Hepatocyte (in vitro differentiated cells): ENCODE data around the gene INCENP. TPM values are rescaled to one million over a fixed set of nuclear protein-coding genes. Genes with fewer than 3 reads are reported as not detected.

Experiments
- DNase-seq: peaks from one replicate; pipeline ENCODE4 v3.0.0-alpha.2; 2016; ENCODE audit warnings: low spot score
- H2AFZ ChIP-seq: fragments of 200-600 bp; sonication (generic); 2 replicates; pipeline ENCODE4 v1.6.0; 2016; ENCODE audit warnings: antibody characterized with exemption, mild to moderate bottlenecking
- H3K27ac ChIP-seq: fragments of 200-600 bp; sonication (generic); 2 replicates; pipeline ENCODE4 v1.5.1; 2016; ENCODE audit warnings: mild to moderate bottlenecking
- H3K27me3 ChIP-seq: fragments of 200-600 bp; sonication (generic); 2 replicates; pipeline ENCODE4 v1.6.1; 2016
- H3K36me3 ChIP-seq: fragments of 200-600 bp; sonication (generic); replicated peaks from 2 replicates; pipeline ENCODE4 v1.5.1; 2016; ENCODE audit warnings: low read depth; ENCODE audit not compliant: insufficient read depth
- H3K4me1 ChIP-seq: fragments of 200-600 bp; sonication (generic); 2 replicates; pipeline ENCODE4 v1.5.1; 2016; ENCODE audit warnings: mild to moderate bottlenecking, moderate library complexity; ENCODE audit not compliant: insufficient read depth
- H3K4me2 ChIP-seq: fragments of 200-600 bp; sonication (generic); 2 replicates; pipeline ENCODE4 v1.6.0; 2016
- H3K4me3 ChIP-seq: fragments of 200-600 bp; sonication (generic); 2 replicates; pipeline ENCODE4 v1.5.1; 2016; ENCODE audit warnings: mild to moderate bottlenecking
- H3K79me2 ChIP-seq: fragments of 200-600 bp; sonication (generic); 2 replicates; pipeline ENCODE4 v1.6.0; 2017; ENCODE audit warnings: mild to moderate bottlenecking
- H3K9me2 ChIP-seq: fragments of 200-600 bp; sonication (generic); replicated peaks from 2 replicates; pipeline ENCODE4 v1.6.0; 2017; ENCODE audit warnings: mild to moderate bottlenecking; ENCODE audit not compliant: insufficient read depth
- H3K9me3 ChIP-seq: fragments of 200-600 bp; sonication (generic); 2 replicates; pipeline ENCODE4 v1.5.1; 2016; ENCODE audit warnings: low read depth, mild to moderate bottlenecking
- H4K20me1 ChIP-seq: fragments of 200-600 bp; sonication (generic); 2 replicates; pipeline ENCODE4 v1.6.0; 2016; ENCODE audit warnings: mild to moderate bottlenecking; ENCODE audit not compliant: insufficient read depth, poor library complexity, severe bottlenecking
- CTCF ChIP-seq: fragments of 200-600 bp; sonication (generic); IDR thresholded peaks from 2 replicates; pipeline ENCODE4 v1.5.1; 2016; ENCODE audit warnings: antibody characterized with exemption, mild to moderate bottlenecking; ENCODE audit not compliant: poor library complexity
- EZH2 ChIP-seq: fragments of 200-600 bp; sonication (generic); IDR thresholded peaks from 2 replicates; pipeline ENCODE4 v1.6.1; 2016; ENCODE audit warnings: antibody characterized with exemption, mild to moderate bottlenecking, borderline replicate concordance
- EZH2phosphoT487 ChIP-seq: fragments of 200-600 bp; sonication (generic); IDR thresholded peaks from one replicate; pipeline ENCODE4 v1.6.1; 2018; ENCODE audit warnings: antibody characterized with exemption, mild to moderate bottlenecking, low read depth, moderate library complexity; ENCODE audit not compliant: unreplicated experiment, severe bottlenecking
- WGBS: methylation state at CpG from one replicate; pipeline ENCODE4 v1.1.6; 2016; ENCODE audit warnings: low lambda C conversion rate; ENCODE audit errors: missing lambda C conversion rate; 5-methylcytosine and 5-hydroxymethylcytosine counted together
- polyA plus RNA-seq: library from polyadenylated mRNA; unstranded; fragments of >200 nt; fragmentation: Nextera tagmentation; extraction: Ambion mirVana; gene quantifications from 2 replicates; pipeline ENCODE4 v1.2.1, GENCODE V29; 2016
- total RNA-seq: library from RNA; depleted of rRNA; stranded (reverse); fragments of >200 nt; gene quantifications from 2 replicates; pipeline ENCODE4 v1.2.3, GENCODE V29; 2014

Gene INCENP
- total and polyA plus RNA-seq, 2 experiments from 2014 or later: 2.2 to 12.8 TPM

- H2AFZ ChIP-seq: no peak overlapping the region
- H3K27me3 ChIP-seq: no peaks in the 10 kb centered on the region
- WGBS: 100% methylated on average over 9 of the region's 11 CpGs
- no peaks in the 10 kb centered on the region for H3K36me3 ChIP-seq
- H3K27ac ChIP-seq: no peak overlapping the region
- no peaks in the 10 kb centered on the region for H3K4me1 ChIP-seq
- no peak overlapping the region for H3K4me3 ChIP-seq
- no peaks in the 10 kb centered on the region for H3K9me3 ChIP-seq
- H3K9me2 ChIP-seq: no peaks in the 10 kb centered on the region
- H4K20me1 ChIP-seq: no peaks in the 10 kb centered on the region
- H3K79me2 ChIP-seq: no peaks in the 10 kb centered on the region
- no peak for DNase-seq
- no peak overlapping the region for H3K4me2 ChIP-seq
- TF ChIP-seq CTCF: no peak
These were observed 21.6 kb downstream of the INCENP start for GRCh38 chr11:62145261-62145871.

DNA sequence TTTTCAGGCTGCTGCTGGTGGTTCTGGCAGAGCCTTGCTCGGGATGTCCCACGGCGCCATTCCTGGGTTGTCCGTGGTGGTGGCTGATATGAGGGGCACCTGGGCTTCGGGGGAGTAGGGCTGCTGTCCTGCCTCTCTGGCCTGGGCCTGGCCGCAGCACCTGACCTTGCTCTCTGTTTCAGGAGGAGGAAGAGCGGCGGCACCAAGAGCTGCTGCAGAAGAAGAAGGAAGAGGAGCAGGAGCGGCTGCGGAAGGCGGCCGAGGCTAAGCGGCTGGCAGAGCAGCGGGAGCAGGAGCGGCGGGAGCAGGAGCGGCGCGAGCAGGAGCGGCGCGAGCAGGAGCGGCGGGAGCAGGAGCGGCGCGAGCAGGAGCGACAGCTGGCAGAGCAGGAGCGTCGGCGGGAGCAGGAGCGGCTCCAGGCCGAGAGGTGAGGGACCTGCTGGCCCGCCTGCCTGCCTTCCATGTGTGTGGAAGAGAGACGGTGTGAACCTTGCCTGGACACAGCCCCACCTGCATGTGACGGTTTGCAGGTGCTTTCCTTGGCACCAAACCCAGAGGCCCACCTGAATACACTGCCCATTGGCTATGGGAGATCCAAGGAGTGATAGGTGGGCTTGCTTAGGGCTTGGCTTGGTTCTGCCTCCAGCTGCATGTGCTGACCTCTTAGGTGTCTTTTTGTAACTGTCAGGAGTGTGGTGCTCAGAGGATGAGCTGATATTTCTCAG is 22.8 kb downstream of the INCENP start:
- no peak for DNase-seq
- H3K36me3 ChIP-seq: no peaks in the 10 kb centered on the region

DNA sequence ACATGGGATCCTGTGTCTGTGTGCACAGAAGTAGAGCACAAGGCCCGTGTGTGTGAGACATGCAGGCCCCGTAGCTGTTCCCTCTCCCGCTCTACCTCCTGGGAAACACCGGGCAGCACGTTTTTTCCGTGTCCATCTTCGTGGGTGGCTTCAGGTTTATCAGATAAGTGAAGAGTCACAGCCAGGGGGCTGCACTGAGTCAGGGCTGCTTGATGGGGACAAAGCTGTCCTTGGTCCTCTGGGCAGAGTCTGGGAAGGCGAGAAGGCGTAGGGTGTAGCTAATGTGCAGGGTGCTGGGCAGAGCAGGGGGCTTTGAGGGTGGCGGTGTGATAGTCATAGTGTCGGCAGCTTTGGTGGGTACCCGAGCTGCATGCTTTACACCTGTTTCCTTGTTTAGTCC is 23.7 kb downstream of the INCENP start:
- Histone ChIP-seq H3K4me1 (no peaks in the 10 kb centered on the region), H3K9me3 (no peaks in the 10 kb centered on the region), H3K4me2 (no peak overlapping the region), H4K20me1 (no peaks in the 10 kb centered on the region), H3K36me3 (no peaks in the 10 kb centered on the region), H2AFZ (no peak overlapping the region), H3K27me3 (no peaks in the 10 kb centered on the region), H3K4me3 (no peak overlapping the region), H3K9me2 (no peaks in the 10 kb centered on the region), H3K79me2 (no peaks in the 10 kb centered on the region), H3K27ac (no peak overlapping the region)
- no peak for TF ChIP-seq EZH2phosphoT487
- no peak for TF ChIP-seq EZH2
- no peak for TF ChIP-seq CTCF
- 89% methylated on average over 12 of the region's 12 CpGs for WGBS
- DNase-seq: no peak

More for the DNA sequence above, 22.8 kb downstream of the INCENP start:
- H4K20me1 ChIP-seq: no peaks in the 10 kb centered on the region
- H3K79me2 ChIP-seq: no peaks in the 10 kb centered on the region
- no peaks in the 10 kb centered on the region for H3K27me3 ChIP-seq
- H3K4me2 ChIP-seq: no peak overlapping the region
- WGBS: 95% methylated on average over 36 of the region's 36 CpGs
- no peaks in the 10 kb centered on the region for H3K9me2 ChIP-seq
- no peak for TF ChIP-seq CTCF
- H2AFZ ChIP-seq: no peak overlapping the region
- H3K4me1 ChIP-seq: no peaks in the 10 kb centered on the region
- no peaks in the 10 kb centered on the region for H3K9me3 ChIP-seq
- no peak overlapping the region for H3K4me3 ChIP-seq
- no peak overlapping the region for H3K27ac ChIP-seq
